NOMO-1 treated with DMSO at 0.1 percent for 48 hours (cell line): ENCODE measurements around the gene TMEM63C.

Source experiments
- DNase-seq: peaks from one replicate; lab custom pipeline; 2025; ENCODE audit not compliant: unreplicated experiment; lab: John Stamatoyannopoulos, UW

Gene TMEM63C

GRCh38 chr14:77250927-77251326 lies 69.3 kb downstream of the TMEM63C start:
- no peak for DNase-seq

- DNase-seq = no peak
Observed at GRCh38 chr14:77251870-77252269, 70.3 kb downstream of the TMEM63C start.

GRCh38 chr14:77253333-77254190 lies 72.0 kb downstream of the TMEM63C start:
- DNase-seq = no peak

- DNase-seq = no peak
Observed at GRCh38 chr14:77256694-77257093, 75.1 kb downstream of the TMEM63C start.

- DNase-seq = no peak
Observed at GRCh38 chr14:77257700-77258099, 76.1 kb downstream of the TMEM63C start.

- DNase-seq = no peak
Observed at GRCh38 chr14:77258566-77258965, 77.0 kb downstream of the TMEM63C start.

- DNase-seq = no peak
Observed at GRCh38 chr14:77259025-77259715, 77.6 kb downstream of the TMEM63C start.

- no peak for DNase-seq
Observed at GRCh38 chr14:77260199-77260598, 78.6 kb downstream of the TMEM63C start.

GRCh38 chr14:77260631-77261030 lies 79.0 kb downstream of the TMEM63C start:
- DNase-seq = no peak

GRCh38 chr14:77264466-77265186 lies 83.0 kb downstream of the TMEM63C start:
- no peak for DNase-seq

- no peak for DNase-seq
Observed at GRCh38 chr14:77265187-77265515, 83.6 kb downstream of the TMEM63C start.

- DNase-seq = no peak
Observed at GRCh38 chr14:77265561-77266335, 84.2 kb downstream of the TMEM63C start.

- DNase-seq = no peak
Observed at GRCh38 chr14:77266336-77266735, 84.7 kb downstream of the TMEM63C start.

- no peak for DNase-seq
Observed at GRCh38 chr14:77267937-77268699, 86.5 kb downstream of the TMEM63C start.

GRCh38 chr14:77268989-77269600 lies 87.5 kb downstream of the TMEM63C start:
- DNase-seq = no peak

- no peak for DNase-seq
Observed at GRCh38 chr14:77270361-77271112, 88.9 kb downstream of the TMEM63C start.

- DNase-seq = no peak
Observed at GRCh38 chr14:77271113-77271710, 89.6 kb downstream of the TMEM63C start, which contains the start of gene NGB. NGB (minus strand) TSS chr14:77271206; CDS start chr14:77270937, 269 bp downstream.

GRCh38 chr14:77272261-77272660 lies 90.7 kb downstream of the TMEM63C start:
- no peak for DNase-seq

GRCh38 chr14:77273796-77274195 lies 92.2 kb downstream of the TMEM63C start:
- DNase-seq = no peak
